ENCODE measurements around the gene MRPL52.
A peak's percentile ranks its signal among the peaks of the same experiment; 100 is the strongest.
"Not testable (repeated sequence)": the region's sequence is repeated elsewhere in the genome, so short reads cannot be mapped to it uniquely, and the experiment has no call there.

Gene MRPL52

GRCh38 chr14:22829661-22830442, at the start of gene MRPL52:
MRPL52 (plus strand) TSS chr14:22829887; CDS start chr14:22829913, 26 bp downstream.
- peak; percentile 88 for DNase-seq (ENCODE audit: low read depth)

GRCh38 chr14:22780105-22780679, 49.5 kb upstream of the MRPL52 start:
- DNase-seq (ENCODE audit: low read depth) = peak; percentile 26

- DNase-seq (ENCODE audit: low read depth) = no peak
Measured at GRCh38 chr14:22780941-22781300, 48.8 kb upstream of the MRPL52 start.

- DNase-seq (ENCODE audit: low read depth) = peak; percentile 19
Measured at GRCh38 chr14:22781301-22781991, 48.2 kb upstream of the MRPL52 start.

GRCh38 chr14:22786685-22787084, 43.0 kb upstream of the MRPL52 start:
- no peak for DNase-seq (ENCODE audit: low read depth)

- DNase-seq (ENCODE audit: low read depth) = peak; percentile 76
Measured at GRCh38 chr14:22791301-22791700, 38.4 kb upstream of the MRPL52 start.

- DNase-seq (ENCODE audit: low read depth) = no peak
Measured at GRCh38 chr14:22792158-22792557, 37.5 kb upstream of the MRPL52 start.

- not testable (repeated sequence) for DNase-seq (ENCODE audit: low read depth)
Measured at GRCh38 chr14:22793550-22793949, 36.1 kb upstream of the MRPL52 start.

- no peak for DNase-seq (ENCODE audit: low read depth)
Measured at GRCh38 chr14:22793976-22794375, 35.7 kb upstream of the MRPL52 start.

- no peak for DNase-seq (ENCODE audit: low read depth)
Measured at GRCh38 chr14:22794551-22794951, 35.1 kb upstream of the MRPL52 start.

GRCh38 chr14:22796087-22796707, 33.5 kb upstream of the MRPL52 start:
- DNase-seq (ENCODE audit: low read depth) = no peak

- DNase-seq (ENCODE audit: low read depth) = no peak
Measured at GRCh38 chr14:22797017-22797917, 32.4 kb upstream of the MRPL52 start.

- no peak for DNase-seq (ENCODE audit: low read depth)
Measured at GRCh38 chr14:22798528-22798927, 31.2 kb upstream of the MRPL52 start.

- no peak for DNase-seq (ENCODE audit: low read depth)
Measured at GRCh38 chr14:22800346-22800745, 29.3 kb upstream of the MRPL52 start.

GRCh38 chr14:22801716-22802115, 28.0 kb upstream of the MRPL52 start:
- DNase-seq (ENCODE audit: low read depth) = no peak

- no peak for DNase-seq (ENCODE audit: low read depth)
Measured at GRCh38 chr14:22802860-22803686, 26.6 kb upstream of the MRPL52 start.

GRCh38 chr14:22803687-22803974, 26.1 kb upstream of the MRPL52 start:
- no peak for DNase-seq (ENCODE audit: low read depth)

GRCh38 chr14:22805235-22805634, 24.5 kb upstream of the MRPL52 start:
- not testable (repeated sequence) for DNase-seq (ENCODE audit: low read depth)

- DNase-seq (ENCODE audit: low read depth) = no peak
Measured at GRCh38 chr14:22807432-22808087, 22.1 kb upstream of the MRPL52 start.
